Activated CD4-positive, alpha-beta T cell treated with anti-CD3 and anti-CD28 coated beads for 4 hours (primary cell): ENCODE measurements around the gene LY6G6C.
"Not testable (repeated sequence)": the region's sequence is repeated elsewhere in the genome, so short reads cannot be mapped to it uniquely, and the experiment has no call there.

Experiments
- DNase-seq, 2 donors: peaks; one replicate each; pipeline ENCODE4 v3.0.0-alpha.2; 2020

The LY6G6C gene

DNA sequence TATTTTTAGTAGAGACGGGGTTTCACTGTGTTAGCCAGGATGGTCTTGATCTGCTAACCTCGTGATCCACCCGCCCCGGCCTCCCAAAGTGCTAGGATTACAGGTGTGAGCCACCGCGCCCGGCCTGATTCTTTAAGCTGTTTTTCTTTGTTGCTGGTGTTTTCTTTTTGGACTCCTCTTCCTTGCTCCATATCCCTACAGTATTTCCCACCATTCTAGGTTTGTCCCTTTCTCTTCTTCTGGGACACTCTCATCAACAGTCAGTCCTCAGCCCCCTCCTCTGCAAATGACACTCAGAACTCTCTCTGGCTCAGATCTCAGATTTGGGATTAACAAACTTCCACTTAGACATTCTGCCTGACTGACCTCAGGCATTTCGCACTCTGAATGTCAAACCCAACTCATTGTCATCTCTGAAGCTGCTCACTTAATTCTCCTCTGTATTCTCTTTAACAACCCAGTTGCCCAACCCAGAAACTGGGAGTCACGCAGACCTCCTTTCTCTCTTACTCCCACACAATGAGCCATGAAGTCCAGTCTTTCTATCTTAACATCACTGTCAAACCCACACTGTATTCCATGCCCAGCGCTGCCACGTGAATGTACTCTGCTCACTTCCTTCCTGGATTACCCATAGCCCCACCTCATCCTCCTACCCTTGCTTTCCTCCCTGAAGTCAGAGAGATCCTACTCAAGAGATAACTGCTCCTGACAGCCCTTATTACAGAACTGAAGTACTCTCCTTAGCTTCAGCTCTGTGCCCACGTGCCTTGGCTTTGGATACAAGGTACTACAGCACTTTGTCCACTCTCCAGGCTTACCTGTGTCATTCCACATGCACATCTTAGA lies 4.2 kb upstream of the LY6G6C start:
- DNase-seq, result no peak

DNA sequence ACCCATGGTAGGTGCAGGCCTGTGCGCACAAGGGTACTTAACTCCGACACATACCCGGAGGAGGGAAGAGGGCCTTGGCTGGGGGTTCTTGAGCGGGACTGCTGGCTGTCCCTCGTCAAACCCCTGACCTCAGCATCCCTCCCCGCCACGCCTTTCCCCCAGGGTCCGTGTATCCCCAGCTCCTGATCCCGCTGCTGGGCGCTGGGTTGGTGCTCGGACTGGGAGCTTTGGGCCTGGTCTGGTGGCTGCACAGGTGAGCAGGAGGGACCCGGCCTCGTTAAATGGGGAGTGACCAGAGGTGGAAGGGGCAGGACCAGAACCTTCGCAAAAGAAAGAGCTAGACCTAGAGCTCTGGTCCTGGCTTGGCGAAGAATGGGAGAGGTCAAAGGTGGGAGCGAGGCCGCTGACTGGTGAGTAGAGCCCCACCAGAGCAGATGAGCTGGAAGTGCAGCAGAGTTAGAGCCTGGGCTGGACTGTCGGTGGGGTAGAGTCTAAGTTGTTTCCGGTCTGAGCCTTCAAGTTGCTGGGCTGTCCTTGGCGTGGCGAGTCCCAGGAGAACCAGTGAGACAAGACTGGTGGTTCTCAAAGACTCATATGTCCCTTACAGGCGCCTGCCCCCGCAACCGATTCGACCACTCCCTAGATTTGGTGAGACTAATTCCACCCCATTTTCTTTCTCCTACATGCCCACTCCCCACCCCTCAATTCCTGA lies 2.6 kb upstream of the LY6G6C start:
- no peak for DNase-seq

DNA sequence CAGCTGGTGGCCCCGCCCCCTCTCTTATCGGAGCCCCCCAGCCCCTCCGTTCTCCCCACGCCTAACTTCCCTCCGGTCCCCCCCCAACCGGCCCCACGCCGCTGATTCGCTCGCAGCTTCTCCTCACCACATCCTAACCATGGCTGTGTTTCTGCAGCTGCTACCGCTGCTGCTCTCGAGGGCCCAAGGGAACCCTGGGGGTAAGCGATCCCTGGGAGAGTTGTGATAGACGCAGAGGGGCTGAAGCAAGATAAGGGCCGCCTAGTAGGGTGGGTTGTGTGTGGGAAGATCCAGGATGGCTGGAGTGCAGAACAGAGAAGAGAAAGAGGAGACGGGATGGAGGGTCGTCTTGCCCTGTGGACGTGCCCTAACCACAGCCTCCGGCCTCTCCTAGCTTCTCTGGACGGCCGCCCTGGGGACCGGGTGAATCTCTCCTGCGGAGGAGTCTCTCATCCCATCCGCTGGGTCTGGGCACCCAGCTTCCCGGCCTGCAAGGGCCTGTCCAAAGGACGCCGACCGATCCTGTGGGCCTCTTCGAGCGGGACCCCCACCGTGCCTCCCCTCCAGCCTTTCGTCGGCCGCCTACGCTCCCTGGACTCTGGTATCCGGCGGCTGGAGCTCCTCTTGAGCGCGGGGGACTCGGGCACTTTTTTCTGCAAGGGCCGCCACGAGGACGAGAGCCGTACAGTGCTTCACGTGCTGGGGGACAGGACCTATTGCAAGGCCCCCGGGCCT lies 1.9 kb upstream of the LY6G6C start, which contains the start of gene MPIG6B:
Gene MPIG6B, plus strand, starts transcription at position 129 of the 735 bp plus-strand sequence. Its CDS starts 11 bp downstream, at position 140.
- no peak for DNase-seq

DNA sequence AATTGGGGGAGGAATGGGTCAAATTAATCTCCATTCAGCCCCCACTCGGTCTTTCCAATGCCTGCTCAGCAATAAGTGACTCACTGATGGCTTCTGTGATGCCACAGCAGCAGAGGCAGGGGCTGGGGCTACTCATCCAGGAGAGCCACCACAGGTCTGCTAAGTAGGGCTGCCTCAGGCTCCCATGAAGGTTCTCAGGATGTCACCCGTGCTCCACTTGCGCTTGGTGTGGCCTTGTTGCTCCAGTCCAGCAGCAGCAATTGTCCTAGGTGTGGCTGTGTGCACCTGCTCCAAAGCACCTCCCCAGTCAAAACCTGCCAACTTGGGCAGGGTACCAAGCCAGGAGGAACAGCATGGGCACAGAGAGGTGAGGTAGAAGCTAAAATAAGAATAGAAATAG lies 627 bp upstream of the LY6G6C start:
- no peak for DNase-seq

DNA sequence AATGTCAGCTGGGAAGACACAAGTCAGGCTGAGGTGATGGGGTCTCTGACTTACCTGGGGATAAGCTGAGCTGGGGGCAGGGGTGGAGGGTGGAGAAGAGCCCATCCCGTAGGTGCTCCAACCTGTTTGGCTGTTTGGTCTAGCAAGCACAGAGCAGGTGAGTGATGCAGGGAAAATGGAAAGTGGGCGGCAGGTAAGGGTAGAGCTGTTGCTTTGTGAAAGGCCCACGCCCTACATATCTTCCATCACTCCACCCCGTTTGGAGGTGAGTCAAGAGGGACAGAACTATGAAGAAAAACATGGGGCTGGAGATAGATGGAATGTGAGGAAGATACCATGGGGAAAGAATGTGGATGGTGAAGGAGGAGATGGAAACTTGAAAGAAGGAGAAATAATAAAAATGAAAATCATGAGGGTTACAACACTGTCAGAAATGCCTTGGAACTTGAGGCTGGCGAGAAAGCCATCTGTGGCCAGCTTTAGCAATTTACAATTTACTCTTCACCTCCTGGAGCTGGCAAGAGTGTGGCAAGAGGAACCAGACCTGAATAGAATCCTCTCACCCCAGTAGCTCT lies 1.3 kb downstream of the LY6G6C start:
- no peak for DNase-seq

DNA sequence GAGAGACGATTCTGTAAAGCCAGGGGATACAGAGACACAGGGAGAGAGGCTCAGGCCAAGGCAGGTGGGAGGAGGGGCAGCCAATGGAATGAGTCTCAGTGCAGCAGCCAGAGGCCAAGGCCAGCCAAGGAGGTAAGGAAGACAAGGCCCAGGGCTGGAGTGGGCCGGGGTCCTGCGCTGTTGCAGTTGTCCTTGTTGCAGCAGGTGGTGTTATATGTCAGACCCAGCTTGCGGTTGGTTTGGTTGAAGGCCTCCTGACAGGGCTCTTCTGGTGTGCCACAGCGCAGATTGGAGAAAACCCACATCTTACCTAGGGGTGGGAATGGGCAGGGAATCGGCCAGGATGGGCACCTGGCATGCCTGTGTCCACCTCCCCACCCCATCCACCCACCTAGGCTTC lies 2.5 kb downstream of the LY6G6C start:
- no peak for DNase-seq

DNA sequence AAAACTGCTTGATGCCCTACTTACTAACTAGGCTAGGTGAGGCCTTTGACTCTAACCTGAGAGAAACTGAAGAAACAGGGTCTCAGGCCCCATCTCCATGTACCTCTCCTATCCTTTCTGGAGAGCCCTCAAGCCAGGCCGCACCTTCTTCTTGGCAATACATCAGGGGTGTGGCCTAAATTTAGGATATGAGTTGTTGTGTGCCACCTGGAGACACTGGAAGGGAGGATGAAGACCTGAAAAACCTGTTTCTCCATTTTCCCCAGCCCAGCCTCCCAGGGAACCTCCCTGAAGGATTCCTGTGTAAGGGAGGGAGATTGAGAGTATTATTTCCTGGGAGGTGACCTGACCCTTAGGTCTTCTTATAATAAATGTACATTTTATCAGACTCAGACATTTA lies 3.3 kb downstream of the LY6G6C start:
- no peak for DNase-seq

DNA sequence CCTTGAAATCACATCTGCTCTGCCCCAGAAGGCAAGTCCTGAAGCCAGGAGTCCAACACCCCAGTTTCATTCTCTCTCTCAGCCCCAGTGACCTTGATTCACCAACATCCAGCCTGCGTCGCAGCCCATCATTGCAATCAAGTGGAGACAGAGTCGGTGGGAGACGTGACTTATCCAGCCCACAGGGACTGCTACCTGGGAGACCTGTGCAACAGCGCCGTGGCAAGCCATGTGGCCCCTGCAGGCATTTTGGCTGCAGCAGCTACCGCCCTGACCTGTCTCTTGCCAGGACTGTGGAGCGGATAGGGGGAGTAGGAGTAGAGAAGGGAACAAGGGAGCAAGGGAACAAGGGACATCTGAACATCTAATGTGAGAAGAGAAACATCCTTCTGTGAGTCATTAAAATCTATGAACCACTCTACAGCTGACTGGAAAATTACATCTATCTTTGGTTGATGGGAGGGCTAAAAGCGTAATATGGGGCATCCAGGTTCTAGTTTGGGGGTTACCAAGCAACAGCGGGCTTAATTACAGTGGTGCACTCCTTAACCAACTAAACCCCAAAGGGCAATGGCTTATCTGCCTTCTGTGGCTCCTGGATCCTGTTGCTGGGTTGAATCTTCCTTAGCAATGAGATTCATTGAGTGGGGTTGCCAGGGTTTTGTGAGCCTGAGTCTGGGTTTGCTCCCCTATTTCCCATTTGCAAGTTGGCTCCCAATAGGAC lies 3.9 kb downstream of the LY6G6C start:
- no peak for DNase-seq

DNA sequence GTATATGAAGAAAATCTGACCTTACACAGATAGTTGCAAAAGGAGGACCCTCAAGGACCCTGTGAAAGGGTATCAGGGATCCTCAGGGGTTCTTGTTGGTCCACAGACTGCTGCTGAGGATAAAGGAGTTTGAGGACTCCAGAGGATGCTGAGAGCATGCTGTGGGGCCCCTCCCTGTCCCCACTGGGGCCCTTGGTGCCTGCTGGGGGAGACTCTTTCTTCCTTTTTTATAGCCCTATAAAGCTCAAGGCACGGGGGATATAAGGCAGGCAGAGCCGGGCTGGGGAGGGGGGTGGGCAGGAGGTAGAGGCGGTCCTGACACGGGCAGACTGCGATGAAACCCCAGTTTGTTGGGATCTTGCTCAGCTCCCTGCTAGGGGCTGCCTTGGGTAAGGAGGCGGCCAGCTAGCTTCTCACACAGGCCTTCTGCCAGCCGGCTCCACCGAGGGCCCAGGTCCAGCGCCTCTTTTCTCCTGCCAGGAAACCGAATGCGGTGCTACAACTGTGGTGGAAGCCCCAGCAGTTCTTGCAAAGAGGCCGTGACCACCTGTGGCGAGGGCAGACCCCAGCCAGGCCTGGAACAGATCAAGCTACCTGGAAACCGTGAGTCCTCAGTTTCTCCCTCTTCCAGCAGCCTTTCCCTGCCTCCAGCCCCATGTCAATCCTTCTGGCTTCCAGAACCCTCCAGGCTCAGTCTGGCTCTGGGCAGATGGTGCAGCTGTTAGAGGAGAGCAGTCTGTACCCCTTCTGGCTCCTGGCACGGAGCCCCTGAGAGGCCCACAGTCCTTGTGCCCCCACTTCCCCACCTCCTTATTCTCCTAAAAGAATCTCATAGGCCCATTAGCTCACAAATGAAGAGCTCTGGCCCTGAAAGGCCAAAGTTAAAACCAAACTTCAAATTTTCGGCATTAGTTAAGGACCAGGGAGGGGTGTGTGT lies 6.3 kb downstream of the LY6G6C start, which contains the start of gene LY6G6D:
Gene LY6G6D, plus strand, starts transcription at position 327 of the 937 bp plus-strand sequence. Its CDS starts 8 bp downstream, at position 335.
- DNase-seq, result no peak

DNA sequence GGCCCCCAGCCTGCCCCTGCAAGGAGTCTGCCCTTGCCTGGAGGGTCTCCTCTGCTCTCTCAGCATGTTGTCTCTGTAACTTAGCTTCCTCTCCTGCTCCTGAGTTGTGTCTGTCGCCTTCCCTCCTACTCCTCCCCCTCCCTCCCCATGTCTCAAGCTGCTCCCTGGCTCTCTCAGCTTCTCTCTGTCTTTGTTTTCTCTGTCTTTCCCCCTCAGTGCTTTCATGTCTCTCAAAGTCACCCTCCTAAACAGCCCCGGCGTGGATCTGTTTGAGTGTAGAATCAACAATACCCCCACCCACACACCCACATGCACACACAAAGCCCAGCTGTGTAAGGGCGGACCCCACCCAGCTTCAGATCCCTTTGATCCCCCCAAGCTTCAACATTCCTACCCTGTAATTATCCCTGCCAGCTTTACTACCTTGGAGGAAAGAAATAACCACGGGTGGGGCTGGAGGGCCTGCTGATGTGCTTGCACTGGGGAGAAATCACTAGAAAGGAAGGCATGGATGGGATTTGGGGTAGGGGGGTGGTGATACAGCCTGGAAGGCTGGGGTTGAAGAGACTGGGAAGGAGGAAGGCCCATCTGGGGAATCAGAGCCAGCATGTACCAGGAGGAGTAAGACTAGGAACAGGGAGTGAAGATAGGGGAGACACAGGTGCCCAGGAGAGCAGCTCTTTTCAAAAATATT lies 7.4 kb downstream of the LY6G6C start:
- DNase-seq, result no peak

DNA sequence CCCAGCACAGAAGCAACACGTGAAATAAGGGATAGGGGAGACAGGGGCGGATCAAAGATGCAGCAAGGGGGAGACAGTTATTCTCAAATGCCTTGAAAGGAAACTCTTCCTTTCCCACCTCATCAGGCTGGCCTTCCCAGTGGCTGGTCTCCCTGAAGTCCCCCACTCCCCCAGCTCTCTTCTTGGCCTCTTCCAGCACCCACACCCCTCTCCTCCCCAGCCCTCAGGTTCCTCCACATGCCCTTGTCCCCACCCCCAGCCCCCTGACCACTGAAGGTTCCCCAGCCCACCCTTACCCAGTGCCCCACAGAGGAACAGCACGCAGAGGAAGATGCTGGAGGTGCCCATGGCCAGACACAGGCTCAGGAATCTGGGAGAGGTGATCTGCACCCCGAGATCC lies 8.1 kb downstream of the LY6G6C start:
- DNase-seq, result no peak

DNA sequence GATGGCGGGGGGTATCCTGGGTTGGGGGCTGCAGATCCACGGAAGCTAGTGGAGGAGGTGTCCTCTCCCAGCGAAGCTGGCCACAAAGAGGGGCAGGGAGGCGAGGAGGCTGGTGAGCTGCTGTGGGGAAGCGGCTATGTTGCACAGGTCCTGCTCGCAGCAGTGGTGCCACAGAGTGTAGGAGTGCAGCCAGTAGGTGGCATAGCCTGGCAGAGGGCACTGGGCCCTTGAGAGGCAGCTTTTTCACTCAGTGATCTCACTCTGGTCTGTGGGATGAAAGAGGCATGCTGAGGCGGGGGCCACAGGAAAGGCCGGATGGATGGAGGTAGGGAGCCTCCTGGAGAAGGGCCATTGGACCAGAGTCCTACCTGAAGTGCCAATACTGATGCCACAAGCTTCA lies 9.2 kb downstream of the LY6G6C start:
- no peak for DNase-seq

DNA sequence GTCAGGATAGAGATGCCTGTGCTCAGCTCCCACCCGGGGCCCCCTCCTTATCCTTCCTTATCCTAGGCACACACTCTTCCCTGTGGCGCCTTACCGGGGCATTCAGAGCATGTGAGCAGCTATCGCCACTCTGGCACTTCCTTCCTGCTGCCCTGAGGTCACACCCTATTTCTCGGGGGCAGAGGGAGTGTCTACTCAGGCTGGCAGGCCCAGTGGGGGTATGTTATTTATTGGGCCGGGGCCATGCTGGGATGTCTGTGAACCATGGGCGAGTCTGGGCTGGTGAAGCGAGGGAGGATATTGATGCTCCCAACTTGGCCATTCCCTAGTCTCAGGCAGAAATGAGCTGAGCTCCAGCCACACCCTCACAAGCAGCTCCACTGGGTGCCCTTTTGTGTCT lies 10.3 kb downstream of the LY6G6C start:
- no peak for DNase-seq

DNA sequence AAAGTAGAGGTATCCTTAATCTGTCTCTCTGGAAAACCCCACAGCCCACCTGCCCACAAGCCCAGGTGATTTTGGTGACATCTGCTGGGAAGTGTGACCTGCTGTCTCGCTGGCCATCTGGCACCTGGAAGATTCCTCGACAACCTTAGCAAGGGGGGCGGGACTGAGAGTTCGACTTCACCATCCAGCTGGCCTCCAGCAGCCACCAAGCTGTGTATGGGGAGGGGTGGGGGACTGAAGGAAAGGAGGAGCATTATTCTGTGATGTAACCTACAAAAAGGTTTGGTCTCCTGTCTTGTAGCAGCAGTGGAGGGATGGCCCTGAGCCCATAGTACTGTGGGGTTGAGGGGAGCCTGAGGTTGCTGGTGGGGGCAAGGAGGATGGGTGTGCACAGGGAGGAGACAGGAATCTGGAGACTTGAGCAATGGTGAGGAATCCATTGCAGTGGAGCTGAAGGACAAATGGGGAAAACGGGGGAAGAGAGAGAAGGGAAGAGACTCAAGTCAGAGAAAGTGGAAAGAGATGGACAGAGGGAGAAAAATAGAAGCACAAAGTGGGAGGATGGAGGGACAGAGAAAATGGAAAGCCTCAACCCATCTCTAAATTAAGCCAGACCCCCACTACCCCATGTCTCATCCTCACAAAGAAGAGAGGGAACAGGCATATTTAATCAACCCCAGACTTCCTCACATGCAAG lies 10.9 kb downstream of the LY6G6C start:
- DNase-seq, result no peak

DNA sequence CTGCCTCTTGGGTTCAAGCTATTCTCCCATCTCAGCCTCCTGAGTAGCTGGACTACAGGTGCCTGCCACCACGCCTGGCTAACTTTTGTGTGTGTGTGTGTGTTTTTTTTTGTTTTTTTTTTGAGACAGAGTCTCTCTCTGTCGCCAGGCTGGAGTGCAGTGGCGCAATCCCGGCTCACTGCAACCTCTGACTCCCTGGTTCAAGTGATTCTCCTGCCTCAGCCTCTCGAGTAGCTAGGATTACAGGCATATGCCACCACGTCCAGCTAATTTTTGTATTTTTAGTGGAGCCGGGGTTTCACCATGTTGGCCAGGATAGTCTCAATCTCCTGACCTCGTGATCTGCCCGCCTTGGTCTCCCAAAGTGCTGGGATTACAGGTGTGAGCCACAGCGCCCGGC lies 12.4 kb downstream of the LY6G6C start:
- DNase-seq, result not testable (repeated sequence)

DNA sequence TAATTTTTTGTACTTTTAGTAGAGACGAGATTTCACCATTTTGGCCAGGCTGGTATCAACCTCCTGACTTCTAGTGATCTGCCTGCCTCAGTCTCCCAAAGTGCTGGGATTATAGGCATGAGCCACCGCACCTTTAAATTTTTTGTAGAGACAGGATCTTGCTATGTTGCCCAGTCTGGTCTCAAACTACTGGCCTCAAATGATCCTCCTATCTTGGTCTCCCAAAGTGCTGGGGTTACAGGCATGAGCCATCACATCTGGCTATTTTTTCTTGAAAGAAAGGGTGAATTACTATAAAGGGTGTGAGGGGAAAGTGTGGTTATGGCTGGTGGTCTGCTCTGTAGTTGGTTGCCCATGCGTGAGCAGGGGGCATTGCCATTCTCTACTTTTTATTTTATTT lies 13.3 kb downstream of the LY6G6C start:
- DNase-seq, result no peak

DNA sequence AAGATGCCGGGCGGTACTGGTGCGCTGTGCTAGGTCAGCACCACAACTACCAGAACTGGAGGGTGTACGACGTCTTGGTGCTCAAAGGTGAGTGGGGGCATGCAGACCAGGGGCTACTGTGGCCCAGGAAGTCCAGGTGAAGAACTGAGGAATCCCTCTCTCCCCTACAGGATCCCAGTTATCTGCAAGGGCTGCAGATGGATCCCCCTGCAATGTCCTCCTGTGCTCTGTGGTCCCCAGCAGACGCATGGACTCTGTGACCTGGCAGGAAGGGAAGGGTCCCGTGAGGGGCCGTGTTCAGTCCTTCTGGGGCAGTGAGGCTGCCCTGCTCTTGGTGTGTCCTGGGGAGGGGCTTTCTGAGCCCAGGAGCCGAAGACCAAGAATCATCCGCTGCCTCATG lies 13.8 kb downstream of the LY6G6C start:
- DNase-seq, result no peak

DNA sequence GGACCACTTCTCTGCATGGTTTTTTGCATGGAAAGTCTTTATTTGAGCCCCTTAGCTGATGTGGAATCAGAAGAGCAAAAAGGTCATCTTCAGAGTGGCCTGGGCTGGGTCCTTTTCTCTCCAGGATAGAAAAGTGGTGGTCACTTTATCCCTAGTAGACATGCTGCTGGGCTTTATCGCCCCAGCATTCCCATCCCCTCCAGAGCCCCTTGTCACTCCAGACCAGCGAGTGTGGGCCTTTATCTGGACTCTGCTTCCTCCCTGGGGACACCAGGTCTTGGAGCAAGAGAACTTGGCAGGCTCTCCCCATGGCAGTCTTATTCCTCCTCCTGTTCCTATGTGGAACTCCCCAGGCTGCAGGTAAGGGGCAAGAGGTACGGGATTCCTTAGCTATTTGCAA lies 14.9 kb downstream of the LY6G6C start, which contains the start of gene LY6G6F:
Gene LY6G6F, plus strand, starts transcription at position 268 of the 400 bp plus-strand sequence. Its CDS starts 41 bp downstream, at position 309.
- DNase-seq, result no peak

DNA sequence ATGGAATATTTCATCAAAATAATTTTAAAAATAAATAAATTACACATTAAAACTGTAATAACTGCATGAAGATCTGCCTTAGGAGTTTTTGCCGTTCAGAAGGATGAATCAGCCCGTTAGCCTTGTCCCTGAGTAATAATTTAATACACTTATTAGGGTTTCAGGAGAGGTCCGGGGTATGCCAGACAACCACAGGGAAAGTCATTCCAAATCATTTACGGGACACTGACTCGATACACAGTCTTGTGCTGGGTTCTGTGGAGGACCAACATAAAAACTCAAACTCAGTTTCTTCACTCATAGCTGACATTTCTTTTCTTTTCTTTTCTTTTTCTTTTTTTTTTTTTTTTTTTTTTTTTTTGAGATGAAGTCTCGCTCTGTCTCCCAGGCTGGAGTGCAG lies 15.6 kb downstream of the LY6G6C start:
- DNase-seq, result no peak
